Peyer's patch (tissue), 4 donors: ENCODE measurements around the gene CBS.
"Not testable (repeated sequence)": the region's sequence is repeated elsewhere in the genome, so short reads cannot be mapped to it uniquely, and the experiment has no call there.

ENCODE experiments used
- POLR2A ChIP-seq, 2 donors: fragments of 450-650 bp; IDR thresholded peaks; one replicate each; pipeline ENCODE4 v1.5.1; 2017; ENCODE audit warnings: antibody characterized with exemption in 2 of 2, mild to moderate bottlenecking in 2 of 2, moderate library complexity in 2 of 2
- TF ChIP-seq, protein P1 (sequence below), 6 experiments: fragments of 450-650 bp in 4 of 6; fragments of 200-600 bp in 2 of 6; sonication (generic) in 1 of 6; IDR thresholded peaks; one replicate each; pipeline ENCODE4 v1.5.1; 2017 to 2019; ENCODE audit warnings: antibody characterized with exemption in 6 of 6, mild to moderate bottlenecking in 3 of 6, moderate library complexity in 1 of 6

DNA sequence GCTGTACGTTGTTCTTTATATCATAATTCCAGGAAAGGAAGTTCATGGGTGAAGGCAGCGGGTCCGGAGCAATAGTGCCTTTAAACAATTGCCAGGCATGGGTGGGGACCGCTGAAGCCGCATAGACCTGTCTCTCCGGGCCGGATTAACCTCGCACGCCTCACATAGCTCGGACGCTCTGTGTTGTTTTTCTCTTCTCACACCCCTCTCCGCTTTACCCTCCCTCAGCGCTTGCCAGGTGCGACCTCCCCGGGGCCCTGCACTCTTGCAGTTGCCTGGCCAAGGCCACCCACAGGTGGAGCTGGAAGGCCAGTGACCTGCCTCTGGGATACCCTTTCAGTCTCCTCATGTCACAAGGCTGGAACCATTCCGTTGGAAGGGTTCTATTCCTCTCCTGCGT, 32.5 kb upstream of the CBS start:
- TF ChIP-seq, protein P1, sequence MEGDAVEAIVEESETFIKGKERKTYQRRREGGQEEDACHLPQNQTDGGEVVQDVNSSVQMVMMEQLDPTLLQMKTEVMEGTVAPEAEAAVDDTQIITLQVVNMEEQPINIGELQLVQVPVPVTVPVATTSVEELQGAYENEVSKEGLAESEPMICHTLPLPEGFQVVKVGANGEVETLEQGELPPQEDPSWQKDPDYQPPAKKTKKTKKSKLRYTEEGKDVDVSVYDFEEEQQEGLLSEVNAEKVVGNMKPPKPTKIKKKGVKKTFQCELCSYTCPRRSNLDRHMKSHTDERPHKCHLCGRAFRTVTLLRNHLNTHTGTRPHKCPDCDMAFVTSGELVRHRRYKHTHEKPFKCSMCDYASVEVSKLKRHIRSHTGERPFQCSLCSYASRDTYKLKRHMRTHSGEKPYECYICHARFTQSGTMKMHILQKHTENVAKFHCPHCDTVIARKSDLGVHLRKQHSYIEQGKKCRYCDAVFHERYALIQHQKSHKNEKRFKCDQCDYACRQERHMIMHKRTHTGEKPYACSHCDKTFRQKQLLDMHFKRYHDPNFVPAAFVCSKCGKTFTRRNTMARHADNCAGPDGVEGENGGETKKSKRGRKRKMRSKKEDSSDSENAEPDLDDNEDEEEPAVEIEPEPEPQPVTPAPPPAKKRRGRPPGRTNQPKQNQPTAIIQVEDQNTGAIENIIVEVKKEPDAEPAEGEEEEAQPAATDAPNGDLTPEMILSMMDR (IDR thresholded peaks at IDR 0.05): not testable (repeated sequence)
- not testable (repeated sequence) for TF ChIP-seq POLR2A (IDR thresholded peaks at IDR 0.05)
